GM19035 (cell line): ENCODE measurements around the gene SLC9A3.

ENCODE experiments used
- ATAC-seq: cut with Tn5 transposase; IDR thresholded peaks from one replicate; pipeline ENCODE4 v1.9.1; 2021; ENCODE audit not compliant: unreplicated experiment

SLC9A3 gene

DNA sequence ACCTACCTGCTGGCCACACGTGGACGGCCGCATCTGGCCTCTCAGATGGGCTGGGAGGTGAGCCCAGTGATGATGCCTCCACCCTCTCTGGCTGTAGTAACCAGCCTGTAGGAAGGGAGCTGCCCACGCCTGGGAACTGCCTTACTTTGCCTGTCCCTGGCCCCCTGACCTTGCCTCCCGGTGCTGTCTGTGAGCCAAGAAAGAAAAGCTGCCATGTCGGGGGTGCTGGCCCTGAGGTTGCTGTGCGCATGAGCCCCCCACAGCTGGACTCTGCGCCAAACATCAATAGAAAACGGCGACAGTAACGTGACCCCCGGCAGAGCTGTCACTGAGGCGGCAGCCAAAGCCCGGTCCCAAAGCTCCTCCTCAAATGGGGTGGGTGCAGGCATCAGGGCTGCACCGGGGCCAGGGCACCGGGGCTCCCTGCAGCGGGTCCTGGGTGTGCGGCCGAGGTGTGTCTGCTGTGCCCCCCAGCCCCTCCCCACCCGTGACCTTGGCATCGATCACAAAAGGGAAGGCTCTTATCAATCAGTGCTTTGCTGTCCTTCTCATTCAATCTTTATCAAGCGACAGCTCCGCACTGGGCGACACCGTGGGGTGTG is 15.3 kb upstream of the SLC9A3 start:
- ATAC-seq = no peak

- ATAC-seq = no peak
These were observed 14.7 kb upstream of the SLC9A3 start for GRCh38 chr5:538801-539468.

DNA sequence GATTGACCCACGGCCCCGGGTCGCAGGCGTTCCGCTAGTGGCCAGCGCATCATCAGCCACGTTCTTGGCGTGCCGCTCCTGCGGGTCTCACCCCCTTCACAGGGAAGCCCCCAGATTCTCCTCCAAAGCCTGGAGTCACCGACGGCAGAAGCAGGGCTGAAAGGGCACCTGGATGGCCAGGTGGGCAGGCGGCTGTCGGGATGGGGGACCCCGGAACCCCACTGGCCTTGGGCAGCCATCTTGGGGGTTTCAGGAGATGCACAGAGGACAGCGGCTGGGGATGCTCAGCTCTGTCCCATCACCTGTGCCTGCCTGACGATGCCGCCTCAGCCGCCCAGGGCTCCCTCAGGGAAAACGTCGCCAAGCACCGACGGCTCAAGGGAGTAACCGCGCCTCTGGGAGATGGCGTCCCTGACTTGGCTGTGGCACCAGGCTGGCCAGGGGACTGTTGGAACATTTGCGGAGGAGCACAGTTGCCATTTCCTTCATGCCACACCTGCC is 14.1 kb upstream of the SLC9A3 start:
- ATAC-seq = no peak

GRCh38 chr5:537621-538071 is 13.4 kb upstream of the SLC9A3 start:
- ATAC-seq = no peak

GRCh38 chr5:537098-537497 is 12.8 kb upstream of the SLC9A3 start:
- no peak for ATAC-seq

DNA sequence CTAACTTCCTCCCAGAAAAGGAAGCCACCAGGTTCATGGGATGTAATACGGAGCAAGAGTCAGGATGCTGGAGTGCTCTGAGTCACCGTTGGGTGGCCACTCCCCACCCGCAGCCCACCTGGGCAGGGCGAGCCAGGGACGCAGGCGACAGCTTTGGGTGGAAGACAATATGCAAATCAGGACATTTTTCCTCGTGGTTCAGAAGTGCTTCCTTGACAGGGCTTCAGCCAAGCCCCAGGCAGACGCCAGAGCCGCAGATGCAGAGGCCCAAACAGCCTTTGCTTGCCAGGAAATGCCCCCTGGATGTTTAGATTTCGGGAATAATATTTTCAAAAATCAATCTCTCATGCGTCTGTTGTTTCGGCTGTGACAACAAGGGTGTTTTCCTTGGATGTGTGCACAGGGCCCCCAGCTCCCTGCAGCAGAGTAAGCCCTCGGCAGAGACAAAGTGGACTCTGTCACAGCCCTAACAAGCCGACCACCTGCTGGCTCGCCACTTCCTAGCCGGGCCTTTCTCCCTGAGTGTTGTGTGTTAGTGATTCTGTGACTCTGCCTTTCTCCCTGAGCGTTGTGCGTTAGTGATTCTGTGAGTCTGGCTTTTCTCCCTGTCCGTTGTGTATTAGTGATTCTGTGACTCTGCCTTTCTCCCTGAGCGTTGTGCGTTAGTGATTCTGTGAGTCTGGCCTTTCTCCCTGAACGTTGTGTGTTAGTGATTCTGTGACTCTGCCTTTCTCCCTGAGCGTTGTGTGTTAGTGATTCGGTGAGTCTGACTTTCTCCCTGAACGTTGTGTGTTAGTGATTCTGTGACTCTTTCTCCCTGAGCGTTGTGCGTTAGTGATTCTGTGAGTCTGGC is 11.8 kb upstream of the SLC9A3 start:
- ATAC-seq = no peak

DNA sequence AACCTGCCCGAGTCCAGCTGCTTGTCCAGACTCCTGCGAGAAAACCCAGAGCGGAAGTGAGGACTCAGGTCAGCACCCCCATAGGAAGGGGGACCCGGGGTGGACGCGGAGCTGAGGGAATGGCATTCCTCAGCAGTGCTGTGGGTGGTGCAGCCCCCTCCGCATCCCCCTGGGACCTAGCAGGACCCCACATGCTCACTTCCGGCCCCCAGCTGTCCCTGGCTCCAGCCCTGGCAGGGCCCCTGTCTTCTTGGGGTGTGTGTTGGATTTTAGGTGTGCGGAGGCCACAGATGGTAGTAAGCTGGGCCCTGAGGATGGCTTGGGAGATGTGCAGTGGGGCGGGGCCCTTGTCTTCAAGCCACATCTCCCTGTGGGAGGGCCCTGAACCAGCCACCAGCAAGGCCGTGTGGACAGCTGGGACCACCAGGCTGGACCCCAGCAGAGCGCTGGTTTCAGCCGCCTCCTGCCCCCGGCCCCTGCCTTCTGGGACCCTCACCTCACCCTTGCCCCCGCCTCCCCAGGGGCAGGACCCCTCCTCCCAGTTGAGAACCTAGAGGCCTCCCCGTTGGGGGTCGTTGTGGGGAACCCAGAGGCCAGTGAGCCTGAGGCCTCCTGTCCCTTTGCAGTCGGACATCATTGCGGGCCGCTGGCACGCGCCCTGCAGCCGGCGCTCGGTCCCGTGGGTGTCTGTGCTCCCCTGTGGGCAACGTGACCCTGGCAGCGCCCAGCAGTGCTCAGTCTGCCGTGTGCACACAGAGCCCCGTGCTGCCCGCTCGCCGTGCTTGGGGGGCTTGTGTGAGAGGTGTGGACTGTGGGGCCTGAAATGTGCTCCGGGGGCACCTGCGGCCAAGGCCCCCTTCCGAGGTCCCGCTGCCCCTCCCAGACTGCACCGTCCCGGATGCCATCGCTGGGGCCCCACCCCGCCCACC is 10.8 kb upstream of the SLC9A3 start:
- ATAC-seq = no peak

DNA sequence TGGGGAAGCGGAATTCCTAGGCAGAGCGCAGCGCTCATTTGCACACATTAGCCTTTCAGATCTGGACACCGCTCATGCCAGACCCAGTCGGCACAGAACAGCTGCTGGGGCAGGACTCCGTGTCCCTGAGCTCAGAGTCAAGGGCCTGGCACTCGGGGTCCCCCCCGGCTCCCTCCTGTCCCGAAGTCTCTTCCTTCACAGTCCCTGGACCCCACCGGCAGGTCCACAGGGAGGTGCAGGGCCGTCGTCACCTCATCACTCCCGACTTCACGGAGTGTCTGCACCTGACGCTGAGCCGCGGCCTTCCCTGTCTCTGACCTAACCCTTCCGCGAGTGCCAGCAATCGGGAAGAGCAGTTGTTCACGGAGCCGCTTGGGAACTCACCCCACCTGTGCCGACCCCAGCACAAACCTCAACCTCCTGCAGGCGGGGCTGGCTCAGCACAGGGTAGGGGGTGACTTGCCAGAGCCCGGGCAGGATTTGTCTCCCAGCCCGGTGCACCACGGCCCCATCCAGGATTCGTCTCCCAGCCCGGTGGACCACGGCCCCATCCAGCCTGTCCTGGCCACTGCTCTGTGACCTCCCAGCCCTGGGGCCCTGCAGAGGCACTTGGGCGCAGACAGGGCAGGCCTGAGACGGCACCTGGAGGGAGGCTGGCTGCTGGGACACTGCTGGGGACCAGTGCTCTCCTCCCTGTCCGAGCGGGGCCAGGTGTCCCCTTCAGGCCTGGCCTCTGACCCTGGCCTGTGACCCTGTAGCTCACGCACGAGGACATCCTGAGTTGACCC is 9.9 kb upstream of the SLC9A3 start:
- ATAC-seq = no peak

- ATAC-seq = no peak
These were observed 9.2 kb upstream of the SLC9A3 start for GRCh38 chr5:533243-533954.

DNA sequence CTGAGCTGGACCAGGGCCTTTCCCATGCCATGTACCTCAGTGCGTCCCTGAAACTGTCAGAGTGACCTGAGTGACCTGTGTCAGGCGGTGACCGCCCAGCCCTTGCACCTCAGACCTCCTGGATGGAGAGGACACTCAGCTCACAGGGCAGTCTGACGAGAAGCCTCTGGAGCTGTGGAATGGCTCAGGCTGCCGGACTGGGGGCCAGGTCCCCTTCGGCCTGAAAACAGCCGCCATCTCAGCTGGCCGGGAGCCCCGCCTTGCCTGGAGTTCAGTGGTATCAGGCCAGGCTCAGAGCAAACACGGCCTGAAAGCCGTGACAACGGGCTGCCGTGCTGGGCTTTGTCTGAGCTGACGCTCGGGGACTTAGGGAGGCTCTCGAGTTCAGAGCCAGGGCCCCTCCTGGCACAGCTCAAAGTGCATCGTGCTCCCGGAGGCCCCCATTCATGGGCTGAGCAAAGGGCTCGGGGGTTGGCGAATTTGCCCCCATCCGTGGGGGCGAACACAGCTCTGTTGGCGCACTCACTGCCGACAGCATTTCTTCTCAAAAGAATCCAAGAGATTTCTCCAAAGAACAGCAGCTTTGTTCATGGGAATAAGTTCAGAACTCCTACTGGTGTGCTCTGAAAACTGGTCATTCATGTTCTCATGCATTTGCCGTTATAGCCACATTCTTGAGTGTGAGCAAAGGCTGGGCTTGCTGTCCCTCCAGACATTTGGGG is 8.4 kb upstream of the SLC9A3 start:
- ATAC-seq = no peak

- no peak for ATAC-seq
These were observed 7.6 kb upstream of the SLC9A3 start for GRCh38 chr5:531749-532315.

DNA sequence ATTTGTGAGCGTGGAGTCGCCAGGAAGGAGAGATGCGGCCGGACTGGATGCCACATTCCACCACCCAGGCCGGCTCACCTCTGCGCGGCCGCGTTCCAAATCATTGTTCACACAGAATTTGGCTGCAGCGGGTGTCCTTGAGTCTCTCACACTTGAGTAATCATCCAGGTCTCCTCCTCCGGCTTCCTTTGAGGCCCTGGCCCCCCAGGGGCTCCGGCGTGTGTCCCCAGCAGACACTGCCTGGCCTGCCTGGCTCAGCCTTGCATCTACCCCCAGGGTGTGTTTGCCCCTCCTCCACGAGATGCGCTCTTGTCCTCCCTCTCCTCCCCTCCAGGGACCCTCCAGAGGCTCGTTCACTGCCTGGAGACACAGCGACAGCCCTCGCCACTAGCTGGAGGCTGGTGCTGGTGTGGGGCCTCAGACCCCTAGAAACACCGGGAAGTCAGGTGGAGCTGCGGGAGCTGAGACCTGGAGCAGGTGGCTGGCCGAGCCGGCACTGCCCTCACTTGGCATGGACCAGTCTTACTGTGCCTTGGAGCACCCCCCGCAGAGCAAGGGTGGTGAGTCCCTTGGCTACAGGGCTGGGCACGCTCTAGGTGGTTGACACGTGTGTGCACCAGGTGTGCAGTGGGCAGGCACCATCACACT is 7.0 kb upstream of the SLC9A3 start:
- ATAC-seq = no peak

- ATAC-seq = no peak
These were observed 6.0 kb upstream of the SLC9A3 start for GRCh38 chr5:530001-530955.

DNA sequence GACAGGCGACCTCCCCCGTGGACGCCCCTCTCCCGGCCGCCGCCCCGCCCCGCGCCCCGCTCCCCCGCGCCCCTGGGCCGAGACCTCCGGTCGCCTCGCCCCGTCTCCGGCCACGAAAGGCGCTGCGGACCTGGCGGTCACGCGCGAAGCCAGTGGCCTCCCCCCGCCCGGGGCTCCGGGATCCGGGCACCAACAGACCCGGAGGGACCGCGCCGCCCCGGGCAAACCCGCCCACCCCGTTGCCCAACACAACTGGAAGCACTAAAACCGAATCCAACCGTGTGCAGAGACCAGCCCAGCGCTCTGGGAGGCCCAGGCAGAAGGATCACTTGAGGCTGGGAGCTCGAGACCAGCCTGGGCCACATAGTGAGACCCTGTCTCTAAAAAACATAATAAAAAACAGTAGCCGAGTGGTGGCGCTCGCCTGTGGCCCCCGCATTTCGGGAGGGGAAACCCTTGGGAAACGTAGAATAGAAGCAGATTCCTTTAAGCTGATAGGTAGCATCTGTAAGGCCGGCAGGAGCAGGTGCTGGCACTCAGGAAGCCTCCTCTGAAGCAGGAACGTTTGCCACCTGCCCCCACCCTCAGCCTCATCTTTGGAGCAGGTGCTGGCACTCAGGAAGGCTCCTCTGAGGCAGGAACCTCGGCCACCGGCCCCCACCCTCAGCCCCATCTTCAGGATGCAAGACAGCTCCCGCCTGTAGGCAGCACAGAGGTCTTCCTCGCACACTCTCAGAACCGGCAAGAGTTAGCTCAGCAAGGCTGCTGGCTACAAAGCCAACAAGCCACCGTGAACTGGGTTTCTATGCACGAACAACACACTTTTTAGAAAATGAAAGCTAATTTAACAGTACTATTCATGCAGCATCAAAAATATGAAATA is 4.6 kb upstream of the SLC9A3 start:
- ATAC-seq = no peak
